GM12878 (cell line): ENCODE data around the gene CORO2B. TPM values are rescaled to one million over a fixed set of nuclear protein-coding genes. Genes with fewer than 3 reads are reported as not detected.

ENCODE experiments used
- ATAC-seq: fragments of 200-7000 bp; cut with Tn5 transposase; 3 replicates; pipeline ENCODE4 v1.9.1; 2020; ENCODE audit warnings: mild to moderate bottlenecking, moderate library complexity
- BruUV-seq: library from RNA; stranded (reverse); fragments of 400-500 nt; replicated peaks from 2 replicates; lab custom pipeline; 2021; lab: Mats Ljungman, UMichigan
- CTCF ChIA-PET: fragments of 300-600 bp; sonication (Branson Sonifier 250); formaldehyde crosslinking; extraction: SDS; loops from one replicate; lab custom pipeline; 2021; ENCODE audit warnings: inconsistent platforms; lab: Yijun Ruan, JAX
- POLR2A ChIA-PET: fragments of 350-600 bp; formaldehyde crosslinking; extraction: SDS; loops from one replicate; lab custom pipeline; 2021; ENCODE audit warnings: inconsistent platforms; lab: Charles Lee
- RAD21 ChIA-PET: fragments of 300-600 bp; sonication (Branson Sonifier 250); formaldehyde crosslinking; loops from one replicate; lab custom pipeline; 2023; ENCODE audit warnings: antibody characterized with exemption; ENCODE audit not compliant: unreplicated experiment; lab: Charles Lee
- SMC1A ChIA-PET: fragments of 300-600 bp; sonication (Branson Sonifier 250); formaldehyde crosslinking; loops from one replicate; lab custom pipeline; 2023; ENCODE audit not compliant: unreplicated experiment, uncharacterized antibody; lab: Charles Lee
- DNase-seq: peaks from one replicate; pipeline ENCODE4 v3.0.0-alpha.2; 2011; ENCODE audit warnings: low read depth, low spot score
- FAIRE-seq: peaks from 3 replicates; lab custom pipeline; 2011; peaks lifted over from hg19 to GRCh38; lab: Jason Lieb, UNC
- H2AFZ ChIP-seq: 2 replicates; pipeline ENCODE4 v1.6.0; 2011; ENCODE audit warnings: low read depth, low read length, control low read depth; ENCODE audit not compliant: control insufficient read depth
- H3K27ac ChIP-seq: 2 replicates; pipeline ENCODE4 v1.5.1; 2011; ENCODE audit warnings: control low read depth; ENCODE audit not compliant: control insufficient read depth, insufficient read depth
- H3K27me3 ChIP-seq, 2 experiments: replicated peaks in 1 of 2; 2 replicates each; pipeline versions ENCODE4 v1.6.0 to v1.6.1; 2011; ENCODE audit warnings: low read length in 1 of 2; ENCODE audit not compliant: control insufficient read depth in 2 of 2, insufficient read depth in 2 of 2
- H3K36me3 ChIP-seq, 2 experiments: 2 replicates each; pipeline ENCODE4 v1.5.1; 2011; ENCODE audit warnings: low read length in 1 of 2; ENCODE audit not compliant: control insufficient read depth in 2 of 2, insufficient read depth in 2 of 2
- H3K4me1 ChIP-seq: 2 replicates; pipeline ENCODE4 v1.6.1; 2011; ENCODE audit warnings: mild to moderate bottlenecking, low read length, moderate library complexity, mixed read lengths; ENCODE audit not compliant: control insufficient read depth, insufficient read depth
- H3K4me2 ChIP-seq: 2 replicates; pipeline ENCODE4 v1.6.0; 2011; ENCODE audit warnings: control low read depth; ENCODE audit not compliant: control insufficient read depth, insufficient read depth
- H3K4me3 ChIP-seq: fragments of 200-600 bp; sonication (generic); 2 replicates; pipeline ENCODE4 v1.5.1; 2016
- H3K79me2 ChIP-seq: 2 replicates; pipeline ENCODE4 v1.6.0; 2011; ENCODE audit warnings: low read length; ENCODE audit not compliant: control insufficient read depth, insufficient read depth
- H3K9ac ChIP-seq: 2 replicates; pipeline ENCODE4 v1.8.0; 2011; ENCODE audit warnings: low read length, control low read depth, mixed read lengths; ENCODE audit not compliant: control insufficient read depth, insufficient read depth
- H3K9me3 ChIP-seq: replicated peaks from 3 replicates; pipeline ENCODE4 v1.5.1; 2011; ENCODE audit warnings: mild to moderate bottlenecking, low read length; ENCODE audit not compliant: control insufficient read depth, insufficient read depth
- H4K20me1 ChIP-seq: 2 replicates; pipeline ENCODE4 v1.6.0; 2011; ENCODE audit not compliant: control insufficient read depth, insufficient read depth
- BHLHE40 ChIP-seq, 2 experiments: fragments of 450-650 bp in 1 of 2; IDR thresholded peaks; 2 replicates each; pipeline ENCODE4 v1.6.1; 2011 to 2017; ENCODE audit warnings: low read depth in 2 of 2, borderline replicate concordance in 1 of 2, improper control_type of control experiment in 1 of 2, low read length in 1 of 2, mild to moderate bottlenecking in 1 of 2
- BRCA1 ChIP-seq: IDR thresholded peaks from 2 replicates; pipeline ENCODE4 v1.6.1; 2011; ENCODE audit warnings: low read depth, low read length, improper control_type of control experiment
- CEBPB ChIP-seq, 2 experiments: fragments of 150-350 bp in 1 of 2; IDR thresholded peaks; 2 replicates each; pipeline ENCODE4 v1.6.1; 2012 to 2014; ENCODE audit warnings: low read depth in 2 of 2, low read length in 2 of 2, borderline replicate concordance in 1 of 2, inconsistent platforms in 1 of 2
- IRF4 ChIP-seq: IDR thresholded peaks from 2 replicates; pipeline ENCODE4 v1.6.1; 2011; ENCODE audit warnings: low read depth, low read length
- KDM1A ChIP-seq: fragments of 200-600 bp; sonication (generic); IDR thresholded peaks from 2 replicates; pipeline ENCODE4 v1.6.1; 2016; ENCODE audit warnings: borderline replicate concordance
- MTA3 ChIP-seq: IDR thresholded peaks from 2 replicates; pipeline ENCODE4 v1.6.1; 2012; ENCODE audit warnings: low read length, inconsistent platforms, borderline replicate concordance
- RAD51 ChIP-seq: fragments of 450-650 bp; IDR thresholded peaks from 2 replicates; pipeline ENCODE4 v1.6.1; 2016; ENCODE audit warnings: moderate library complexity, mild to moderate bottlenecking, inconsistent platforms
- RELA ChIP-seq: fragments of 450-650 bp; IDR thresholded peaks from 2 replicates; pipeline ENCODE4 v1.8.0; 2014; ENCODE audit warnings: borderline replicate concordance; ENCODE audit not compliant: partially characterized antibody
- TBL1XR1 ChIP-seq: IDR thresholded peaks from 2 replicates; pipeline ENCODE4 v1.6.1; 2012; ENCODE audit warnings: low read depth, low read length, improper control_type of control experiment
- TCF3 ChIP-seq: IDR thresholded peaks from 2 replicates; pipeline ENCODE4 v1.6.1; 2012; ENCODE audit warnings: low read depth, mild to moderate bottlenecking, low read length, borderline replicate concordance; ENCODE audit not compliant: insufficient read depth
- ZNF207 ChIP-seq: fragments of 450-650 bp; IDR thresholded peaks from 2 replicates; pipeline ENCODE4 v1.6.1; 2014; ENCODE audit warnings: antibody characterized with exemption, mild to moderate bottlenecking, borderline replicate concordance
- ZNF217 ChIP-seq: fragments of 450-650 bp; IDR thresholded peaks from 2 replicates; pipeline ENCODE4 v1.6.1; 2017; ENCODE audit warnings: antibody characterized with exemption, mild to moderate bottlenecking
- ZNF687 ChIP-seq: fragments of 450-650 bp; IDR thresholded peaks from 2 replicates; pipeline ENCODE4 v1.6.1; 2017; ENCODE audit warnings: mild to moderate bottlenecking, moderate library complexity
- WGBS: methylation state at CpG from one replicate; pipeline ENCODE4 v1.1.6; 2016; ENCODE audit warnings: low lambda C conversion rate; ENCODE audit not compliant: insufficient replicate concordance, insufficient coverage; ENCODE audit errors: missing lambda C conversion rate; 5-methylcytosine and 5-hydroxymethylcytosine counted together
- in situ Hi-C: fragments of 300-500 bp; cut with MboI; formaldehyde crosslinking; loops from 9 replicates; pipeline ENCODE4 v1.14.3; 2018; ENCODE audit warnings: mixed read lengths
- intact Hi-C: fragments of 100-400 bp; cut with micrococcal nuclease; formaldehyde crosslinking; loops from one replicate; pipeline ENCODE4 v1.14.2; 2022; ENCODE audit not compliant: unreplicated experiment
- polyA plus RNA-seq, 11 experiments: library from polyadenylated mRNA; depleted of rRNA in 4 of 11; unstranded in 6 of 11; stranded (reverse) in 5 of 11; fragments of >200 nt; fragmentation: Nextera tagmentation in 4 of 11; fragmentation: Illumina TruSeq in 1 of 11; extraction: Ambion mirVana in 4 of 11; extraction: Trizol in 1 of 11; gene quantifications; 1 replicate in 1 of 11; 2 replicates in 10 of 11; pipeline versions ENCODE4 v1.2.1 to v1.2.3, GENCODE V29; 2011 to 2016; ENCODE audit warnings: inconsistent platforms in 2 of 11, missing spikeins in 2 of 11, low read depth in 1 of 11
- total RNA-seq, 4 experiments: library from RNA; depleted of rRNA in 3 of 4; stranded (reverse); fragments of >200 nt in 3 of 4; fragmentation: Illumina TruSeq in 1 of 4; extraction: Trizol in 1 of 4; gene quantifications; 2 replicates each; pipeline versions ENCODE4 v1.2.1 to v1.2.3, GENCODE V29; 2013 to 2021
- TF ChIP-seq, protein P1 (sequence below): fragments of 450-650 bp; IDR thresholded peaks from 2 replicates; pipeline ENCODE4 v1.6.1; 2017; ENCODE audit warnings: borderline replicate concordance

Gene CORO2B
- total and polyA plus RNA-seq, 10 of the 15 experiments (the other 5 are each of a cell fraction or from before 2014, with no cell fraction given): 0.05 to 0.73 (median 0.13) TPM; not detected in 4

DNA sequence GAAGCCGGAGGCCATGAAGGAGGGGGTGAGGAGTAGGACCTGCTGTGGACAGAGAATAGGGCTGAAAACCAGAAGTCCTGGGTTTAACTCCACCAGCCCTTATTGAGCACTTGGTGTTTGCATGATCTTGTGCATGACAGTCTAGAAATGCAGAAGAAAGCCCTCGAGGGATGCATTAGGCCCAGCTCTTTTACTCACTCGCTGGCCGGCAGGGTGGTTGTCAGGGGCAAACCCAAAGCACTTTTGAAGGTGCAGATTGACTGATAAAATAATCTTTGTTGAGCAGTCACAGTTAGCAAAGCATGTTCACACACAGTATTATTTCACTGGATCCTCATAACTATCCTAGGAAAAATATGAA, 55.3 kb downstream of the CORO2B start (continued):
- no peak for TF ChIP-seq ZNF687
- TF ChIP-seq ZNF217: no peak
- no peak for TF ChIP-seq CEBPB (IDR thresholded peaks at IDR 0.05; ENCODE audit: borderline replicate concordance in 1 of 2, low read depth in 2 of 2, low read length in 2 of 2)
- no peak for TF ChIP-seq RELA
- TF ChIP-seq RAD51: no peak
- TF ChIP-seq ZNF207: no peak
- TF ChIP-seq, all 136 proteins: peak for 0

DNA sequence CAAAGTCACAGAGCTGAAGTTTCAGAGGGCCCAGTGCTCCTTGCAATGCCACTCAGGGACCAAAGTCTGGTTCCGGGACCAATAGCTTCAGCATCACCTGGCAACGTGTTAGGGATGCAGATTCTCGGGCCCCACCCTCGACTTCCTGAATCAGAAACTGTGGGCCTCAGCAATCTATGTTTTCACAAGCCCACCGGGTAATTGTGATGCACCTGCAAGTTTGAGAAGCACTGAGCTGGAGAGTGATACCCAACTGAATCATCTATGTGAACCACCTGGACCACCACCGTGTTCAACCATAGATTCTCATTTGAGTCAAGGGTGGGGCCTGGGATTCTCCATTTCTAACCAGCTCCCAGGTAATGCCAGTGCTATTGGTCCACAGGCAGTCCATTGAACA, 55.7 kb downstream of the CORO2B start:
- H3K79me2 ChIP-seq: no peaks in the 10 kb centered on the region
- BruUV-seq: no TSS peak
- no peak overlapping the region for H3K4me3 ChIP-seq
- ChIA-PET RAD21 (no interaction called here), POLR2A (no interaction called here), CTCF (interaction anchor here (0.6 kb wide), 1 partner anchor 13 kb away, joined by 4 read pairs; no protein-coding TSS in a partner anchor), SMC1A (no interaction called here)
- no peak overlapping the region for H3K9ac ChIP-seq
- FAIRE-seq: no peak
- no peaks in the 10 kb centered on the region for H3K4me1 ChIP-seq
- no peak for DNase-seq
- WGBS: 1% methylated on average over 6 of the region's 6 CpGs
- ATAC-seq: no peak
- peaks cover 2 to 5% of the 10 kb centered on the region in 2 experiments for H3K27me3 ChIP-seq
- H3K36me3 ChIP-seq: no peaks in the 10 kb centered on the region
- H3K9me3 ChIP-seq: no peaks in the 10 kb centered on the region
- no peaks in the 10 kb centered on the region for H4K20me1 ChIP-seq
- in situ Hi-C loops (no loop called here), intact Hi-C loops (no loop called here)
- H2AFZ ChIP-seq: no peak overlapping the region
- H3K27ac ChIP-seq: no peak overlapping the region
- no peak overlapping the region for H3K4me2 ChIP-seq
- TF ChIP-seq ZNF217 (no peak), BRCA1 (no peak), KDM1A (no peak), BHLHE40 (IDR thresholded peaks at IDR 0.05; ENCODE audit: borderline replicate concordance in 1 of 2, low read depth in 2 of 2, low read length in 1 of 2) (no peak), IRF4 (no peak), TCF3 (no peak), ZNF687 (no peak), TBL1XR1 (no peak), MTA3 (no peak)
- TF ChIP-seq, protein P1, sequence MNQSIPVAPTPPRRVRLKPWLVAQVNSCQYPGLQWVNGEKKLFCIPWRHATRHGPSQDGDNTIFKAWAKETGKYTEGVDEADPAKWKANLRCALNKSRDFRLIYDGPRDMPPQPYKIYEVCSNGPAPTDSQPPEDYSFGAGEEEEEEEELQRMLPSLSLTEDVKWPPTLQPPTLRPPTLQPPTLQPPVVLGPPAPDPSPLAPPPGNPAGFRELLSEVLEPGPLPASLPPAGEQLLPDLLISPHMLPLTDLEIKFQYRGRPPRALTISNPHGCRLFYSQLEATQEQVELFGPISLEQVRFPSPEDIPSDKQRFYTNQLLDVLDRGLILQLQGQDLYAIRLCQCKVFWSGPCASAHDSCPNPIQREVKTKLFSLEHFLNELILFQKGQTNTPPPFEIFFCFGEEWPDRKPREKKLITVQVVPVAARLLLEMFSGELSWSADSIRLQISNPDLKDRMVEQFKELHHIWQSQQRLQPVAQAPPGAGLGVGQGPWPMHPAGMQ: no peak
